HTERT RPE-1 (cell line): Measurements from ENCODE around the gene CCDC182.

Experiments used
- in situ Hi-C: fragments of 300-500 bp; cut with MboI; formaldehyde crosslinking; loops from 4 replicates; pipeline ENCODE4 v1.14.3; 2020; ENCODE audit warnings: low sequenced_read_pairs

The CCDC182 gene

DNA sequence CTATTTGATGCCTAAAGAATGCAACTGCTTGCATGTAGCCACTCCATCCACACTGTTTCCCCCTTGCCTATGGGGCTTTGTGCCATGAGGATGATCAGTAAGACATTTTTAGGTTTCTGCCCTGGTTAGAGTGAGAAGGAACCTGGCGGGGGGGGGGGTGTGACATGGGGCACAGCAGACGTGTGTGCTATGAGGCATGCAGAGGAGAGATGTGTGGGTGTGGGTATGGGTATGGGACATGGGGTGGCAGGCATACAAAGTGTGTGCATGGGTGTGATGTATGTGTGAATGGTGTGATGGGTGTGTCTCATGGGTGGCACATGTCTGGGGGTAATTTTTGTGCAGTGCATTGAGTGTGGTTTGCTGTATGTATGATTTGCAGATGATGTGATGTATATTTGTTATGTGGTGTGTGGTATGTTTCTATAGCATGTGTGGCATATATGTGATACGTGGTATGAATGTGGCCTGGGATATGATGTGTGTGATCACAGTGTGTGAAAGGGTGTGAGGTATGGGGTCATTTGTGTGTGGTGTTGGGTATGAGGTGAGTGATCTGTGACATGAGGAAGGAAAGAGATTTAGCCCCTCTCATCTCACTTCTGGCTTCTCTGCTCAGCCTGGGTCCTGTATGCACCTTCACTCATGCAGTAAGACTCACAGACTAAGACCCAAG, 14.9 kb downstream of the CCDC182 start:
- in situ Hi-C loops, result no loop called here

DNA sequence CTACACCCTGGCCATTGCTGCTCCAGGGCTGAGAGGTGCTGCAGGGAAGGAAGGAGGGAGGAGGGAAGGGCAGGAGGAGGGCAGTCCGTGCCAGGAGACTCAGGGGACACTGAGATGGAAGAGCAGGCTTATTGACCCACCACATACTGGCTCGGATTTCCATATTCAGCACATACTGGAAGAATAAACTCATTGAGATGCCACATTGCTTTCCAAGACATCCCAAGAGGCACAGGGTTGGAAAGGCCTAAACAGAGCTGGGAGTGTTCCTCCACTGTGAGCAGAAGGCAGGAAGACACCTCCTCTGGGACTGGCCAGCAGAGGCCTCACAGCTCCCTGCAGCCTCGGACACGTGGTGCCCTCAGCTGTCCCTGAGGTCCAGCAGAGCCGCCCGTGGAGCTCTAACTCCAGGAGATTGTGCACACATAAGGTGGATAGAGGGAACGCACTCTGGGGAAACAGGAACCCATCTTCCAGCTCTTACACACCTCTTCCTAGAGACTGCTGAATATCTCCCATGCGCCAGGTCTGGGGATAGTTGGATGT, 17.4 kb downstream of the CCDC182 start:
- in situ Hi-C loops, result no loop called here

DNA sequence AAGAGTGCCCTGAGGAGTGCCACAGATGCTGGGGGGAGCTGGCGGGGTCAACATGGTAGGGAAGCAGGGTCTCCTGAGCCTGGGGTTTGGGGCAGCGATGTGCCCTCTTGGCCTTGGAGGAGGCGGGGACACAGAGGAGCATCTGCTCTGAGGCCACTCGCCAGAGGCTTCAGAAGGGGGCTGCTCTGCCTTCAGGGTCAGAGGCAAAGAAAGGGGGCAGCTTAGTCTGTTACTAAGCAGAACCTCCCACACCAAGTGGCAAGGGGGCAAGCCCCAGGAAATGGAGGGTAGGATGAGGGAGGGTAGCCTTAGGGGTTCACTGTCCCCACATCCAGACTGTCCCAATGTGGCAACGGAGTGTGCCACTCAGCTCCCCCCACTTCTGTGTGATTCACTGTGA, 18.3 kb downstream of the CCDC182 start:
- in situ Hi-C loops, result no loop called here

DNA sequence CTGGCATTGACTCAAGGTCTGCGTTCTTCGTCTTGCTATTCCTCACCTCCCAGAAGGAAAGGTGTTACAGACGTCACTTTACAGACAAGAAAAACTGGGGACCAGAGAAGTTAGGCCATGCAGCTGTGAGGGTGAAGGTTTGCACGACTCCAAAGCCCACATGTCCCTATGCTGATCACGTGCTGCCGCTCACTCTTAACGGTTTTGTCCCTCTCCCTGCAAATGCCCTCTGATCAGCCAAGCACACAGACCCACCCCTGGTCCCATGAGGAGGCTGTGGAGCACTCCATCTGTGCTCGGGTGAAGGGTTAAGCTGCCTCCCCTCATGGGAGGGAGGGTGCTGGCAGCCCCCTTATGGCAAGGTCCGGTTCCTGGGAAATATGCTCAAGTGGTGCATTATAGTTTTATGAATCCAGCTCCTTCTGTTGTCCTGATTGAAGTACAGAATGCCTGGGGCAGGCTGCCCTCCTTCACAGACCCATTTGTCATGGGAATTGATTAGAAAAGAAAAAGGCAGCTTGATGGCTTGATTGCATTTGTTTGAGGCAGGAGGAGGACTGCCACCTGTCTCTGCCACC, 18.8 kb downstream of the CCDC182 start:
- in situ Hi-C loops, result no loop called here

DNA sequence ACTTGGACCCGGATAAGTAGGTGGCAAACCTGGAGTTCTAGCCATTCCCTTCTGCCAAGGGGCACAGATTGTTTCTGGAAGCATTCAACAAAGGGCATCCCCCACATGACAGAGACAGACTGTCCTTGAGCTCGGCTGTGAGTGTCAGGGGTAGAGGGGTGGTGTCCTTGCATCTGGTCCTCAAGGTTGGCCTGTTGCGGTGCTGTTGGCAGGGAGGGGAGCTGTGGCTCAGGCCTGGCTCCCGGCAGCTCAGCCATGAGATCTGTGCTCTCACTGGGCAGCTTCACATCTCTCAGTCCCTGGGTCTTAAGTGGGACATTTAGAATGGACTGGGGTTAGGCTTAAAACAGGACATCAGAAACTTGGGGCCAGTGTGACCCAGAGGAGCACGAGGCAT, 20.4 kb downstream of the CCDC182 start:
- in situ Hi-C loops, result no loop called here

DNA sequence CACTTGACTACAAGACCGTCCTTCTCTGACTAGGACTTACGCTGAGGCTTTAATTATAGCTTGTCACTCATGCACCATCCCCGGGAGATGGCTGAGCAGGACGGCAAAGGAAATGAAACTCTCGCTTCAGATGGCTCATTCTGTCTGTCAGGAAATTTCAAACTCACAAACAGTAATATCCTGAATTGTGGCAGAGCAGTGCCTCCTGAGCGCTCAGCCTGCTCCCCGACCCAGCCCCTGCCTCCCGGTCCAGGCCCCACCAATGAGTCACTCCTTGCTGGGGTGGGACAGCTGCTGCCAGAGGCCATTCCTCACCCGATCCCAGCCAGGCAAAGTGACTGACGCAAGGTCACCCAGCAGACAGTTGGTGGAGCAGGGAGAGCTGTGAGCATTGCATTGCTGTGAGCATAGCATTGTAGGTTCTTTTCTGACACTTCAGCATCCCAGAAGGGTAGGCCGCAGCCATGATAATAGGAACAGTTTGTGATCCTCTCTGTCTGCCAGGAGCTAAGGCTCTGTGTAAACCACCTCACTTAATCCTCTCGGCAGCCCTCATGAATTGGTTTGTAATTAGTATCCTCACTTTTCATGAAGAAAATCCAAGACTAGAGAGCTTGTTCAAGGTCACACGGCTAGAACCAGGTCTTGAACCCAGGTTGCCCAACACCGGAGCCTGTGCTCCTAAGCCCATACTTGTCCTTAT, 20.9 kb downstream of the CCDC182 start:
- in situ Hi-C loops, result no loop called here

DNA sequence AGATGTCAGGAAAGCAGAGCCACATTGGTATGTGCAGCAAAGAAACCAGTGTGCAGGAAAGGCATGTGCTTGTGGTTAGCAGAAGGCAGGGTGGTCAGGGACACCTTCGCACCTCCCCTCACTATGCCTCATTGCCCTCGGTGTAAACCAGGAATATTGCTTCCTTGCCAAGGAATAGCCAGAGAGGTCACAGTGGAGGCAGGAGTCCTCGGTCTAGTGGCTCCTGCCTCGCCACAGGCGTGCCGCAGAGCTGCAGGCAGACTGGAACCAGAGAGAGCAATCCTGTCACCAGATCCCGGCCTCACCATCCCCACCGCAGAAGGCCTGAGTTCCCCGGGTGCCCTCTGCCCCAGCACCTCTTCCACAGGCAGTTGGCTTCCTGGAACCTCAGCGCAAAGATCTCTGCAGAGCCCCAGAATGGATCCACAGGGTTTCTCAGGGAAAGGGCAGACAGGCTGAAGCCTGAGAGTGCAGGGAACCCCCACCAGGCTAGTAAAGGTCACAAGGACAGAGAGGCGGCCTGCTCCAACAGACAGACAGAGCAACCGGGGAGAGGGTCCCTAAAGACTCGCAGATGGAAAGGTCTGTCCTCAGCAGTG, 21.6 kb downstream of the CCDC182 start:
- in situ Hi-C loops, result no loop called here

DNA sequence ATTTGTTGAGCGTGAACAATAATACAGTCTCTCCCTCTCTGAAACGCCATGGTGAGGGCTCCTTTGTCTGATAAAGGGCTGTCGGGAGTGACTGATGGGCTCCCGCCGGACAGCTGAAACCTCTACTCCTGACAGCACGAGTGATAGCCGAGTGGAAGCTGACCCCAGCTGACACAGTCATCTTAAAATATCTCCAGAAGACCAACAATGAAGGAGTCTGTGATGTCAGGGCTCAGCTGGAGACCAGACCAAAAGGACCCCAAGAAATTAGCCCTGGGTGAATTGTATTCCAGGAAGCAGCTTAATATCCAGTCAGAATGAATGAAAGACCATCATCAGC, 22.4 kb downstream of the CCDC182 start:
- in situ Hi-C loops, result no loop called here

DNA sequence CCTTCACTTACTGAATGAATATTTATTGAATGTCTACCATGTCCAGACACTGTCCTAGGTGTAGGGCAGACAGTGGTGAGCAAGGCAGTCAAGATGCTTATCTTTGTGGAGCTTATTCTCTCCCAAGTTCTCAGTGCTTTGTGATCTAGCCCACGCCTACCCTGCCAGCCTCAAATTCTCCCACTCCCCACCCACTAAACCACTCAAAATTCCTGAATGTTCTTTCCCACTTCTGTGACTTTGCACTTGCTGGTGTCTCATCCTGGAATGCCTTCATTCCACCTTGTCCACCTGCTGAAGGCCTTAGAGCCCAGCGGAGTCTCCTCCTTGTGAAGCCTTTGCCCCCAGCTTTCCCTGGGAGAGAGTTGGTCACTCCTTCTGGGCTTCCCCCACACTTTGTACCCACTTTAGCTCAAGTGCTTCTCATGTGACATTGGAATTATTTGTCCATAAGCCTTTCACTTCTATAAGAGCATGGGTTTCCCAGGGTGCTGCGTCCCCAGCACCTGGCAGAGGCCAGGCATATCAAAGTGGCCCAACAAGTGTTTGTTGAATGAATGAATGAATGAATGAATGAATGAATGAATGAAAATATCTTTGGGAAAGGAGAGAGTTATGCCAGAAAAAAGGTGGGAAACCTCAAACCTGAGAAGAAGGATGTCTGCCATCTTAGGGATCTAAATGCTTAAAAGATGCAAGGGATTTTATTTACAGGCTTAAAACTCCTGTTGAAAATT, 23.0 kb downstream of the CCDC182 start:
- in situ Hi-C loops, result no loop called here

DNA sequence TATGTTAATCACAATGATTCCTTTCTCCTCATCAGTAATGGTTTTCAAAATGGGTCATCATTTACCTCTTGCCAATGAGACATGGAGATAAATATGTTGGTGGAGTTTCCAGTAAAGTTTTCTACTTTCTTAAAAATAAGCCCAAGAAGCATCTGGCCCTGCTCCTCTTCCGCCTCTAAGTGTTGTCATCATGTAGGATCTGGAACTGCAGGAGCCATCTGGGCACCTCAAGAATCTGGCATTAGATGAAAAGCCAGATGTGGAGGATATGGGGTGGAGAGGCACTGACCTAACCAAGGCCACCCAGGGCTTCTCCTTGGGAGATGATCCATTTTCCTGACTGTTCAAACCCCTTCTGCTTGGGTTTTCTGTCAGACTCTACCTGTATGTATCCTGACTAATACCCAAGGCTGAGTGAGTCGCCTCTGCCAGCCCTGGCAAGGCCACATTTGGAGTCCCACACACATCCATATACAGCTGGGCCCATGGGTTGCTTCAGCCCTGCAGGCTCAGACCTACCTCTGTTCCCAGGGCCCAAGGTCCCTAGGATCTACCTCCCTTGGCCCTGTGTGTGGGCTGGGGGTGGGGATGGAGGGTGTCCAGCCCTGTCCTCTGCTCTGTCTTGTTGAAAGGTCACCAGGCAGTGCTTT, 24.6 kb downstream of the CCDC182 start:
- in situ Hi-C loops, result no loop called here

DNA sequence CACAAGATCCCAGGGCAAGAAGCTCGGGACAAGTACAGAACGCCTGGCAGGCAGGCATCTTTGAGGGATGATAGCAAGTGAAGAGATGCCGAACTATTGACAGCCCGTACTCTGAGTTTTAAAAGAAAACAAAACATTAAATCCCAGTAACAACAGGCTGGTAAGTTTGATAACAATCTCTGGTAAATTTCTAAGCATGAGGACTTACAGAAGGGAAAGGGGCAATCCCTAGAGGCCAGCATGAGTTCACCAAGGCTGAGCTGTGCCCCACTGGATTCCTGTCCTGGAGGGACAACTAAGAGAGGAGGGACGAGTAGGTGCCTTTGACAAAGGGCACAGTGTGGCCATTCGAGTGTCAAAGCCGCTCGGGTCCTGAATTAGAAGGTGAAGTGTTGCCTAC, 26.2 kb downstream of the CCDC182 start:
- in situ Hi-C loops, result no loop called here

DNA sequence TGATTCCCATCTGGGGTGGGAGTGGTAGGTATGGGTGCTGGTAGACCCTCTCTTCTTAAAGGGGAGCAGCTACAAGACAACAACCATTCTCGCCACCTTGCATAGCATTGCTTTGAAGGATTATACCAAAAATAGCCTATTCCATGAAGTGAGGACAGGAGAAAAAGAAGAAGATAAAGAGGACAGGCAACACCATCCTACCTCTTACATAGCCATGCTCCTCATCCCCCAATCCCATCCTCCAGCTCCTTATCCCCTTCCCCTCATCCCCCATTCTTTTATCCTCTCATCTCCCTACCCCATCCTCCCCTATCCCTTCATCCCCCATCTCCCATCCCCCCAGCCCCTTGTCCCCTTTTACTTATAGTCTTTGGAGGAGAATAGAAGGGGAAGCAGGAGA, 29.1 kb downstream of the CCDC182 start:
- in situ Hi-C loops, result no loop called here

DNA sequence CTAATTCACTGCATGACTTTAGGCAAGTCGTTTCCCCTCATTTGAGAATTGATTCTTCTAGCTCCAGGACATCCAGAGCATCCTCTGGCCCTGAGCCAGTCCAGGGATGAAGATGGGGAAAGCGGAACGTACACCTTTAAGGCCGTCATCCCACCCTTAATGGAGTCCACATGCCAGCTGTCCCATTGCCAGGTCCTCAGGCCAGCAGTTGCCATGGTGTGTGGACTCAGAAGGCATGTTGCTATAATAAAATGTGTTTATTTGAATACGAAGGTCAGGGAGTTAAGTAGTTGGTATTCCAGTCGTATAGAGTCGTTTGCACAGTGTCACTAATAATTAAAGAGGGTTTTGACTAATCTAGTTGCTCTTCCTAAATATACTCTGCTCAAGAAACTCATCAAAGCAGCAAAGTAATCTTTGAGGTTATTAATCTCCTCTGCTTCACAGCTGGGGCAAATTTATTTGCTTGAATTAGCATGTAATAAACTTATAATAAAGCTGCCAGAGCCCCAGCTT, 30.4 kb downstream of the CCDC182 start:
- in situ Hi-C loops, result no loop called here

DNA sequence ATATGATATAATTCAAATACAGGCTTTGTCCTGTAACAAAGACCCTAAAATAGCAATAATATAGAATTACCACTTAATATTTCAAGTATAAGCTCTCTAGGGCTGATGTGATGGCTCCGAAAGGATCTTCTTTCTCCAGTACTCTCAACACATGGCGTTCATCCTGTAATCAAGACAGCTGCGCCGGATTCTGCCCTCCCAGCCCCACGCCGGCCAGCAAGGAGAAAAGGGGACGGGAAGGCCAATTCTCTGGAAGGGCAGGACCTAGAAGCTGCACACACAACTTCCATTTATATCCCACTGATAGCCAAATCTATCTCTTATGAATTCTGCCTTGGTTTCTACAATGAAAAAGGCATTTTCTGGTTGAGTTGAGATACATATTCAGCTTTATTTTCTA, 32.0 kb downstream of the CCDC182 start:
- in situ Hi-C loops, result no loop called here

DNA sequence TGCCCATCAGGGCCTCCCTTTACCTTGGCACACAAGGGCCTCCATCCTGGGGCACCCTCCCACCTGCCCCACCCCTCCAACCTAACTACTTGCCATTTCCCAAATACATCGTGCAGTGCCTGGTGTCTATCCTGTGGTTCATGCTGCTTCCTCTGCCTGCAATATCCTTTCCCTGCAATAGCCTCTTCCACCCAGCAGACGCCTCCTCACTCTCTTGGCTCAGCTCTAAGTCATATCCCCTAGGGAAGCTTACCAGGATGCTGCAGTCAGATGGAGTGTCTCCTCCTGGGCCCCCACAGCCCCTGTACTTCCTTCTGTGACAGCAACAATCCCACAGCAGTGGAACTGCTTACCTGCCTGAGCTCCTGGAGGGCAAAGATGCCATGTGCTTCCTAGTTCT, 36.7 kb downstream of the CCDC182 start:
- in situ Hi-C loops, result no loop called here

DNA sequence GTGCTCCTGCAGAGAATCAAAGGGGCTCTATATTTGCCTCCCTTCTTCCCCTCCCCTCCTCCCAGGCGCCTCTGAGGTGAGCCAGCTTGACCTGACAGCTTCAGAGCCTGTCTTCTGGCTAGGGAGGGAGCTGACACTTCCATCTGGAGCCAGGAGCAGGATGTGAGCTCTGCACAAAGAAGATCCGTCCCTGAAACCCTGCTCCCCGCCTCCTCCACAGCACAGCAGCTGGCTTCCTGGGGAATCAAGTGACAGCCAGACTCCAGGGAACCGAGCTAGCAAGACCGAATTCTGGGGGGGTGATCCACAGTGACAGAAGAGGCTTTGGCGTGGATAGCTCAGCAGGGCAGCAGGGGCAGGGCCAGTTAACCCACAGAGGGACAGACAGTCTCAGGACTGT, 37.2 kb downstream of the CCDC182 start:
- in situ Hi-C loops, result no loop called here

DNA sequence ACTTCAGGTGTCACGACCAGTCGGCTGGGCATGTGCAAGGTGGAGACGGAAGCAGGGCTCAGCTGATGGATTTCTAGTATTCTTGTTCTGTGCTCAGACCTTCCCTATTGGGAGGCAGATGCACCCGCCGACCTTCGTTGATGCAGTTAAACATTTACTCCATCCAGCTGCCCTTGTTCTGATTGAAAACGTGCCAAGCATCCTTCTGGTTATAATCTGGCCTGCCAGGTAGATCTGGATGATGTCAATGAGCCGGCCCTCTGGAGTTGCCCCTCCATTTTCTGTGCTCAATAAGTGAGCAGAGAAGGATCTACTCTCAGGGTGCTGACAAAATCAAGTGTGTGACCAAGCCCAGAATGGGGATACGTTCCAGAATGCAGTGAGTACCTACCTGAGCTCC, 38.3 kb downstream of the CCDC182 start:
- in situ Hi-C loops, result no loop called here

DNA sequence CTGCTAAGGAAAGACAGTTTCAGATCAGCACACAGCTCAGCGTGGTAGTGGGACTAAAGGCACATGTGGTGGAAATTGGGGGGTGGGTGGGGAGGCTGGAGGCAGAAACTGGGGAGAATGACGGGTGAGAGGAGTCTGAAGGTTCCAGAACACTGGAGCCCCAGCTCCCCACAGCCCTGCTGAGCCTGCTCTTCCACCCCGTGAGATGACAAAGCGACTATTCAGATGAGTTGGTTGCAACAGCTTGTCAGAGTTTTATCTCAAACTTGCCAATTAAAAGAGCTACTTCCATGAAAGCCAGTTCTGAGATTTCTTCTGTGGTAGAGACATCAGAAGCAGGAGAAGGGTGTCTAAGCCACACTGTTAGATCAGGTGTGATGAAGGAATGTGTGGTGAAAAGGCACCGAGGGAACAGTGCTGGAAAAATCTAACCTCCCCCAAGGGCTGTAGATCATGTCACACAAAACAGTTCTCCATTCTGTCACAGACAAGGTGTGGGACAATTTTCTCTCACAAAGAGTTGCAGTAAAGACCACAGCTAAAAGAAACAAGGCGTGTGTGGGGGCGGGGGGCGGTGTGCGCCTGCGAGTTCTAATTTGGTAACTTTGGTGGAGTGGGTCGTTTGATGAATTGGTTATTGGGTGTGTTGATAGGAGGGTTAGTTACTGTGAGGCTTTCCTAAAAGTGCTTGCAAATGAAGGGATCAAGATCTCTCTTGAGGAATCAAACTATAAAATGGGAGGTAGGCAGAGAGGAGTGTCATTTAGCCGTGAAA, 39.0 kb downstream of the CCDC182 start:
- in situ Hi-C loops, result no loop called here

DNA sequence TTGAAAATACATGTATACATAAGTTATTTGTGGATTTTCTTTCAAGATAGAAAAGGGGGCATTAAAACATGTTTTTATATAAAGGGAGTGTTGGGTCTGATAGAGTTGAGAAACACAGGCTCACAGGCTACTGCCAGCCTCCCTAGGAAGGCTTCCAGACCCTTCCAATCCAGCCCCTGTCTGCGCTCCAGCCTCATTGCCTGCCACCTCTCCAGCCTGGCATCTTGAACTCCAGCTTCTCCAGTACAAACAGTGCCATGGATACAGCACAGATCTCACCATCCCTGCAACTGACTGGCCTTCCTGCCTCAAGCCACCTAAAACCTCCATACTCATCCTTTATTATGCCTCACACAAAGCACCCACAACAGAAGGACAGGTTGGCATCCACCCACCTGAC, 40.7 kb downstream of the CCDC182 start:
- in situ Hi-C loops, result no loop called here

DNA sequence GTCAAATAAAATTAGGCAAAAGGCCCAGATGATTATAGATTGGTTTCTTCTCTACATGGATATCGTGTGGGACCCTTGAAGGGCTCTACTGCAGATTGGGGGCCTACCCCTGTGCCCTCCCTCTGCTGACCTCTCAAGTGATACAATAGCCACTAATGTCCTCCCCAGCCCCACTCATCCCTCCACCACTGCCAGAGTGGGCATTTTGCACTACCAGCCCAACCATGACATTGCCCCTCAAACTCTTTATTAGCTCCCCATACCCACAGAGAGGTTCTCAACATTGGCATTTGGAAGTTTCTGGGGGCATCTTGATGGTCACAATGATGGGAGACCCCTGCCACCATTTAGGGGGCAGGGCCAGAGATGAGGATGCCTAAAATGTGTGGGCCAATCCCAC, 41.8 kb downstream of the CCDC182 start:
- in situ Hi-C loops, result no loop called here
